Stimulated activated CD4-positive, alpha-beta T cell treated with anti-CD3 and anti-CD28 coated beads, Interleukin-12 subunit alpha, Interleukin-12 subunit beta, amount 100 ng/mL, for 24 hours (primary cell): ENCODE measurements around the gene TJP1.
"Not testable (repeated sequence)": the region's sequence is repeated elsewhere in the genome, so short reads cannot be mapped to it uniquely, and the experiment has no call there.

Experiments used
- DNase-seq, 2 experiments: peaks; one replicate each; pipeline ENCODE4 v3.0.0-alpha.2; 2020; ENCODE audit warnings: low read depth in 2 of 2

Gene TJP1

GRCh38 chr15:29700296-29700695 lies 122.0 kb downstream of the TJP1 start:
- no peak for DNase-seq

DNA sequence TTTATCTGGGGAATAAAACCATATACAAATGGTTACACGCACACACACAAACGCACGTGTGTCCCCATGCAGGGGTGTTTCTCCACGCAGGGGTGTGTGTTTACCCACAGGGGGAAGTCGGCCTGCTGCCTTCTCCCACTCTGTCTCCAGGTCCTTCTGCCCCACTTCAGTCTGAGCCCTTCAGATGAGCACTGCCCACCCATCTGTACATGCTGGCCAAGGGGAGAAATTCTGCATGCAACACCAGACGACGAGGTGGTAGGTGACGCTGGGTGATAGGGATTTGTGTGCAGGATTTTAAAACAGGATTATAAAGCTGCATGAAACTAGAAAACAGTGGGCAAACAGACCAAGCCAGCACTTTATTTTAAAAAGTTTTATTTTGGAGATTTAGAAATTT lies 122.5 kb downstream of the TJP1 start:
- no peak for DNase-seq

GRCh38 chr15:29698030-29698701 lies 124.1 kb downstream of the TJP1 start:
- DNase-seq: no peak

DNA sequence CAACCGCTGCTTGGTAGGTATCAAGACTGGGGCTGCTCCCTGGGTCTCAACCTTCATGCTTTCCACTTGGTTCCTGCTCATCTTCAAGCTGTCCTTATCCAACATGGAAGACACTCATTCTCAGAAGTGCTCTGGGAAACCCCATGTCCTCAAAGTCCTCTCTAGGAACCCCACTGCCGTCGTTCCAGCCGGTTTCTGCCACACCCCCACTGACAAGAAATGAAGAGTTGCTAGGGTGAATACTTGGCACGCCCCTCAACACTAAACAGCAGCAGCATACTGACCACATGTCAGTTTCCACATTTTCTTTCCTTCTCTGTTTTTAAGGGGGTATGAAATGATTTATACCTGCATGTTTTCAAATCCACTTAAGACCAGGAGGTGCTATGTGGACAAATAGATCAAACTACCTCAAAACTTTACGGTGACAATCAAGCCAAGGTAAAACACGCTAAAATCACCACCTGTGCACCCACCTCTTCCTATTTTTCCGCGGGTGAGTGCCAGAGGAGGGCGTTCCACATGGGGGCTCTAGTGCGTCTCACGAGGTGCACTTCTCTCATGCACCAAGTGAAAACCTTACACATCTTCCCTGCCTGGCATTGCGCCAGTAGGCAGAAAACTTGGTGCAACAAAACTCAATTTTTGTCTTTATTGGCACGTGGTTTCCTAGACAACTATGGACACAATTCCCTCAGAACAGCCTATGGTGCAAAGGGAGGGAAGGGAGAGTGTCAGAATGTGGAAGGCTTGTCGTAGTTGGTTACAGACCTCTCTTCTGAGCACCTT lies 125.1 kb downstream of the TJP1 start:
- no peak for DNase-seq

DNA sequence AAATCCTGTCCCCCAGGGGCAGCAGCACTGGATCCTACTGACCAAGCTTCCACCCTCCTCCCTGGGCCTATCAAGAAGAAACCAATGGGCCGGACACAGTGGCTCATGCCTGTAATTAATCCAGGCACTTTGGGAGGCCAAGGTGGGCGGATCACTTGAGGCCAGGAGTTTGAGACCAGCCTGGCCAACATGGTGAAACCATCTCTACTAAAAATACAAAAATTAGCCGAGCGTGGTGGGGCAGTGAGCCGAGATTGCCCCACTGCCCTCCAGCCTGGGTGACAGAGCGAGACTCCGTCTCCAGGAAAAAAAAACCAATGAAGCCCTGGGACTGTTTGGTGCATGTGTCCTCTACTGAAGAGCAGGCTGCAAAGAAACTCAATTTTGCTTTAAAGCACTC lies 125.8 kb downstream of the TJP1 start:
- DNase-seq: not testable (repeated sequence)

DNA sequence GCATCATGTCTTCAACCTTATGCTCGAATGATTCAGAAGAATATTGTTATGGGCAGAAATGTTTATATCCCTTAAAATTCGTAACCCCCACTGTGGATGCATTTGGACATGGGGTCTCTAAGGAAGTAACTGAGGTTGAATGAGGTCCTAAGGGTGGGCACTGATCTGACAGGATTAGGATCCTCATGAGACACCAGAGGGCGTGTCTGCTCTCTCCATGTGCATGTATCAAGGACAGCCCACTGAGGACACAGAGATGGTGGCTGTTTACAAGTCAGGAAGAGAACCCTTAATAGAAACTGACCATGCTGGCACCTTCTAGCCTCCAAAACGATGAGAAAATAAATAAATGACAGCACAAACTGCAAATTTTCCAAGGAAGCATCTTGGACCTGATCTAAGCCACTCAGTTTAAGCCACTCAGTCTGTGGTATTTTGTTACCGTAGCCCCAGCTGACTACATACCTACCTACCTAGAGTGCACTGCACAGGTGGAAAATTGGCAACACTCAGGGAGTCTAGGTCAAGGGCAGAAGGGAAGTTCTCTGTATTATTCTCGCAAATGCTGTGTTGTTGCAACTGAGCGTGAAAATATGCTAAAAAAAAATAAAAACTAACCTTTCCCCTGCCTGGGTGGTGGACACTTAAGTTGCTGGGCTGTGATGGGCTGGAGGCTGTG lies 126.6 kb downstream of the TJP1 start:
- DNase-seq: no peak

GRCh38 chr15:29693225-29693624 lies 129.0 kb downstream of the TJP1 start:
- no peak for DNase-seq

GRCh38 chr15:29692527-29692926 lies 129.7 kb downstream of the TJP1 start:
- DNase-seq: no peak

GRCh38 chr15:29690765-29691475 lies 131.3 kb downstream of the TJP1 start:
- no peak for DNase-seq

GRCh38 chr15:29689287-29689986 lies 132.8 kb downstream of the TJP1 start:
- DNase-seq: no peak

- no peak for DNase-seq
These were observed 133.6 kb downstream of the TJP1 start for GRCh38 chr15:29688506-29689286.

GRCh38 chr15:29687939-29688505 lies 134.2 kb downstream of the TJP1 start:
- no peak for DNase-seq

DNA sequence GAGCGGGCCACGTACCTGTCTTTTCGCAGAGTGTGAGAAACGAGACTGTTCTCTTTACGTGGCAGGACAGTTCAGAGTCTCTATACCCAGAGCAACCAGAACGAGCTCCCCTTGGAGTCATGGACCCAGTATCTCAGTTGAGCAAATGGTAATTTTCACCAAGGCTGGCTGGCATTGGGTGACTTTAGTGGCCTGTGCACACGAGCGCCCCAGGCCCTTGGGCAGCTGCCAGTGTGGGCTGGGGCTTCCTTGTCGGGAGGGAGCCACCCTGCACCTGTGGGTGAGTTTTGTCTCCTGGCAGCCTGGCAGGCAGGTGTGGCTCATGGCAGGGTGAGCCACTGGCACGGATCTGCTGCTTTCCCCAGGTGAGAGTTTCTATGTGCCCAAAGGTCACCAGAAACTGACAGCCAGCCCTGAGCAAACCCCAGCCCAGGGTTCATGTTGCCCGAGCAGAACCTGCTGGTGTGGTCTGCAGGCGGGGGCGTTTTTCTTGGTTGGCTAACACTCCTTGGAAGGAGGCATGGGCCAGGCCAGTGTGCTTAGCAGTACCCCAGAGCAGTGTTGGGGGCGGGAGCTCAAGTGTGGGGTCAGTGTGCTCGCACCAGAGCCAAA lies 135.0 kb downstream of the TJP1 start:
- no peak for DNase-seq

DNA sequence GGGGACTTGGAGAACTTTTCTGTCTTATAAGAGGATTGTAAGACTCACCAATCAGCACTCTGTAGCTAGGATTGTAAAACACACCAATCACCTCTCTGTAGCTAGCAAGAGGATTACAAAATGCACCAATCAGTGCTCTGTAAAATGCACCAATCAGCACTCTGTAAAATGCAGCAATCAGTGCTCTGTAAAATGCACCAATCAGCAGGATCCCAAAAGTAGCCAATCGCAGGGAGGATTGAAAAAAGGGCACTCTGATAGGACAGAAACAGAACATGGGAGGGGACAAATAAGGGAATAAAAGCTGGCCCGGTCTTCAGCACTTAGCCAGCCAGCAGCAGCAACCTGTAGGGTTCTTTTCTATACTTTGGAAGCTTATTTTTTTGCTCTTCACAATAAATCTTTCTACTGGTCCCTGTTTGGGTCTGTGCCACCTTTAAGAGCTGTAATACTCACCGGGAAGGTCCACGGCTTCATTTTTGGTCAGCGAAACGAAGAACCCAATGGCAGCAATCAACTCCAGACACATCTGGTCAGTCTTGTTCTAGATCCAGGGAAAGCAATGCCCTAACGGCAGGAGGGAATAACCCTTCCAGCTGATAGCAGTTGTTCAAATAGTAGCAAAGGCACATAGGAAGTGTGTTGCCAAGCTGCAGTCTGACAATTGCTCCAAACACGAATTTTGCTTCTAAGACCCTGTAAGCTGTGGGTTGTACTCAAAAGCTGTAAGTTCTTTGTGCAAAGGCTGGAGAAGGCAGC lies 135.6 kb downstream of the TJP1 start:
- DNase-seq: no peak

GRCh38 chr15:29686079-29686425 lies 136.2 kb downstream of the TJP1 start:
- no peak for DNase-seq

- DNase-seq: no peak
These were observed 136.9 kb downstream of the TJP1 start for GRCh38 chr15:29685156-29686078.

DNA sequence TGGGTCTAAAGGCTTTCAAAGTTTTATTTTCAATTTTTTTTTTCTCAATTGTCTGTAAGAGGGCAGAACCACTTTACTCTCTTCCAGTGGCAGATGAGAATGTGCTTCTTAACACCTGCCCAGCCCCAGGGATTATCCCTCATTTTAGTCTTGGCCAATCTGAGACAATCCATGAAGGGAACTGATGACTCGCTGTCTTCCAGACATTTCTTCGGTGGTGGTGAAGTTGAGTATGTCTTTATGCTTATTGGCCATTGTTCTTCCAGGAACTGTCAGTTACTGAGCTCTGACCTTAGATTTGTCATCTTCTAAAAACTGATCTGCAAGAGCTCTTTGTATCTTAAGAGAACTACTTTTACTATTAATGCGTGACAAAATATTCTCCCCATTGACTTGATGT lies 139.5 kb downstream of the TJP1 start:
- DNase-seq: no peak

GRCh38 chr15:29682361-29682760 lies 139.9 kb downstream of the TJP1 start:
- DNase-seq: no peak
